Stimulated activated CD4-positive, alpha-beta T cell treated with anti-CD3 and anti-CD28 coated beads, Interleukin-2, amount 100 ng/mL, for 4 hours (primary cell): Measurements from ENCODE around the gene C1orf210.

ENCODE experiments used
- DNase-seq: peaks from one replicate; pipeline ENCODE4 v3.0.0-alpha.2; 2020; ENCODE audit warnings: low read depth

The C1orf210 gene

GRCh38 chr1:43293896-43294760 lies 8.7 kb upstream of the C1orf210 start:
- no peak for DNase-seq

DNA sequence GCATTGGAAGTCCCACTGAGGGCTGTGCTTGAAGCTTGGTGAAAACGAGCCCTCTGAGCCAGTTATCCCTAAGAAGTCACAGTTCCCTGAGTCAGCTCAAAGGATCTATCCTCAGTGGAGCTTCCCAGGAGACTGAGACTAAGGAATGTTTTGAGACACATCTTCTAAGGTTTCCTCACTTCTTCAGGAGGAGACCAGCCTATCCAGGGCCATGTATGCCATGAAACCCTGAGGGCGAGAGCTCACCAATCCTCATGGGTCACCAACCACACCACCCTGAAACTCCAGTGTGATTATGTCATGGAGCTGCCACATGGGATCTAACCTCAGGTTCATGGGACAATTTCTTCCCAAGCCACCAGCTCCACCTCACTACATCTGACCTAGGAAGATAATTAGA lies 7.8 kb upstream of the C1orf210 start:
- DNase-seq: no peak

DNA sequence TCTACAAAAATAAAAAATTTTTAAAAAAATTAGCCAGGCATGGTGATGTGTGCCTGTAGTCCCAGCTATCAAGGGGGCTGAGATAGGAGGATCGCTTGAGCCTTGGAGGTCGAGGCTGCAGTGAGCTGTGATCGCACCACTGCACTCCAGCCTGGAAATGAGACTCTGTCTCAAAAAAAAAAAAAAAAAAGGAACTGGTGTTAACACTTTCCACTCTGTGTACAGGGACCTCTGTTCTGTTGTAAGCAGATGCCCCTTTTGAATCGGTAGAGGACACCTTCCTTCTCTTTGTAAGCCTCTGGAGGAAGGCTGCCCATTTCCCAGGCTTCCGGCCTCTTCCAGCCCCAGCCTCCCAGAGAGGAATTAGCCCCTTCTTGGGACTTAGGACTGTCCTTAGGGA lies 7.3 kb upstream of the C1orf210 start:
- no peak for DNase-seq

- DNase-seq: no peak
Measured at GRCh38 chr1:43292216-43292615, 6.8 kb upstream of the C1orf210 start.

GRCh38 chr1:43288785-43289706 lies 3.7 kb upstream of the C1orf210 start:
- no peak for DNase-seq

DNA sequence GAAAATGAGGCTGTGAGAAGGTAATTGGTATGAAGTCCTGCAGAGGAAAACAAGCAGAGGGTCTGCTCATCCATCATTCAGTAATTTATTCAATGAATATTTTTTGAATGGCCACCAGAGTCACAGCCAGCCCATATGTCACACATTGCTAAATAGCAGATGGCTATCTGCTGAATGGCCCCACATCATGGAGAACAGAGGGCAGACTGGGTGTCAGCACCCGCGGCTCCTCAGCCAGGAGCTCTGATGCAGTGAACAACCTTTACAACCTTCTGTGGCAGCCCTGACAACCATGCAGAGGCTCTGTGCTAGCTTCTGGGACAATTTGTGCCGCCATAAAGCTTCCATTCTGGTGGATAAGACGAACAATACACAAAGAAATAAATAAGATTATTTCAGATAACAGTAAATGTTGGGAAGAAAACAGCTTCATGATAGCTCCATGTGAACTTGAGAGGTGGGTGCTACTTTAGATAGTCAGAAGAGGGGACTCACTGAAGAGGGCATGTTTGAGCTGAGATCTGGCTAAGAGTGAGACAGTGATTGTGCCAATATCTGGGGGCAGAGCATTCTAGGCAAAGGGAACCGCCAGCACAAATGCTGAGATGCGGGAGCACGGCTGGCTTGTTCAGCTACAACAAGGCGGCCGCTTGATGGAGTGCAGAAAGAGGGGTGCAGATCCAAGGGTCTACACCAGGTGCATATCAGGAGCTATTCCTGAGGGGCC lies 2.8 kb upstream of the C1orf210 start:
- DNase-seq: no peak

GRCh38 chr1:43286533-43286932 lies 1.2 kb upstream of the C1orf210 start:
- DNase-seq: no peak

DNA sequence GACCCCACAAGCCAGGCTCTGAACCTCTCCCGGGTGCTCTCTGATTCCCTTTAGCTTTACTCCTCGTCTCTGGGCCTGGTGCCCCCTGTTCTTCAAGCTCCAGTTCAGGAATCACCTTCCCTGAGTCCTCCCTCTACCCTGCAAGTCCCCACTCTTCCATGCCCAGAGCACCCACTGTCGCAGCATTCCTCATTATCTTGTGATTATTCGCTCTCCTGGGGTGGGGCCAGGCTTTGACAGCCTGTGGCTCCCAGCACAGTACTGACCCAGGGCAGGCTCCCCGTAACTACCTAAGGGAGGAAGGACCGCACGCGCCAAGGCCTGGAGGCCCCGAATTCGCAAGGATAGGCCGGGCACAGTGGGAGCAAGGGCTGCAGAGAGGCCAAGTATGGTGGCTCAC lies 734 bp upstream of the C1orf210 start:
- no peak for DNase-seq

DNA sequence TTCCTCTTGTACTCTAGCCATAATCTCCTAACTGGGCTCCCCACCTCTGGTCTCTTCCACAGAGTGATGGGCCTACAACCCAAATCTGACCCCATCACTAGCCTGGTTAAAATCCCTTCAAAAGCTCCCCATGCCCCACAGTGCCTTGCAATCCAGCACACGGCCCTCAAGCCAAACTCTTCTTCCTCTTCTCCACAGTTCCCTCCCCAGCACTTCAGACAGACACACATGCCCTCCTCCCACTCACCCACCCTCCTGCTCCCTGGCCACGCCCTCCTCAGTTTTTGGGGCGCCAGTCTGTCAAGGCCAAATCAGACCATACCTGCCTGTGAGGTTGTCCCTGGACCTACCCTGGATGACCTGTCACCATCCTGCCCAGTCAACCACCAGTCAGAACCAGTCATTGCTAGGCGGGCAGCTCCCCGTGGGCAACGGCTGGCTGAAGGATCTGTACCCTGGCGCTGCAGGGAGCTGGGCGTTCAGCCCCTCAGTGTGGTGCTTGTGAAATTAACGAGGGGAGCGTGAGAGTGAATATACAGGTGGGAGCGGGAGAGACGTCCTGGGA lies 753 bp downstream of the C1orf210 start:
- DNase-seq: no peak

DNA sequence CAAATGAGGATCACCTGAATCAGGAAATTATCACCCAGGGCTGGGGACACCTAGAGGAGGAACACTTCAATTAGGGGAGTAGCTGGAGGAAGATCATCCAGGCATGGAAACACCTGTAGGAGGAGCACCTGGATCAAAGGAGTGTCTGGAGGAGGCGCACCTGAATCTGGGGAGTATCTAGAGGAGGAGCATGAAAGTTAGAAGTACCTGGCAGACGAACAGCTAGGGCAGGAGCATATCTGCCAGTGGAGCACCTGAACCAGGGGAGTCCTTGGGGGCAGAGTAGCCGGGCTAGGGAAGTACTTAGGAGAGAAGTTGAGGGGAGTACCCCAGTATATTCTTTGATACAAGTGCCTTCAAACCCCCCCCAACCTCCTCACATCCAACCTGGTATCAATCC lies 1.3 kb downstream of the C1orf210 start:
- no peak for DNase-seq

GRCh38 chr1:43282220-43283195 lies 2.9 kb downstream of the C1orf210 start:
- no peak for DNase-seq

- DNase-seq: no peak
Measured at GRCh38 chr1:43280692-43281091, 4.7 kb downstream of the C1orf210 start.

- no peak for DNase-seq
Measured at GRCh38 chr1:43279666-43280065, 5.7 kb downstream of the C1orf210 start.

- DNase-seq: no peak
Measured at GRCh38 chr1:43279161-43279560, 6.2 kb downstream of the C1orf210 start.

DNA sequence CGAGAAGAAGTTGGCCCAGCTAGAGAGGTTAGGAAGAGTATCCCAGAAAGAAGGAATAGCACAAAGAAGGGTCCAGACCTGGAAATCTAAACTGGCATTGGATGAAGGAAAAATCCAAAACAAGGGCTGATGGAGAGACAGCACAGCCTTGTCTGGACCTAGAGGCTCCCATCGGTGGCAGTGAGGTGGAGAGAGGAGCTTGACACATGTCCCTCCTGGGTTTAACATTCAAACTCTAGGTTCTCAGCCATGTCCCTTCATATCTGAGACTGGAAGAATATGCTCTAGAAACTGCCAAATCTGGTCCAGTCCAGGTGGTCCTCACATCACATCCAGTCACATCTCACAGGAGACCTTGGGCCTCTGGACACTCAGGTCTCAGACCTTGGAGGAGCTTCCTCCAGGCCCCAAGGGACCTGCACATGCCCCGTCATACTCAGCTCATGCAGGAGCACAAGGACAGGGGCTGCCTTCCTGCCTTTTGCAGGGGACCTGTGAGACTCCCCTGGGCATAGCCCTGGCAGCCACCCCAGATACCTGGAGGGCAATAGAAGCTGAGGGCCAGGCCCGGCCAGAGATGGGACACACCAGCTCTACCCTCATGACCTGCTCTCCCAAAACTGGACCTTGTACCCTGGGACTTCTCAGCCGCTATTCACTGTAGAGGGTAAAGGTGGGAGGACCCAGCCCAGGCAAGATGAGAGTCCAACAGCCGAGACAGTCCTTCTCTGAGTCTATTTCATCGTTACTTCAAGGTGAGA lies 8.1 kb downstream of the C1orf210 start:
- no peak for DNase-seq

- DNase-seq: no peak
Measured at GRCh38 chr1:43276673-43277072, 8.7 kb downstream of the C1orf210 start.

- DNase-seq: no peak
Measured at GRCh38 chr1:43275826-43276620, 9.4 kb downstream of the C1orf210 start.

- DNase-seq: no peak
Measured at GRCh38 chr1:43274804-43275180, 10.6 kb downstream of the C1orf210 start.

GRCh38 chr1:43274125-43274803 lies 11.1 kb downstream of the C1orf210 start:
- DNase-seq: no peak
